ENCODE results near the gene AIPL1. TPM values are rescaled to one million over a fixed set of nuclear protein-coding genes. Genes with fewer than 3 reads are reported as not detected.

AIPL1 gene
- total and polyA plus RNA-seq, 8 donors, result 0.04 TPM; not detected in 7

DNA sequence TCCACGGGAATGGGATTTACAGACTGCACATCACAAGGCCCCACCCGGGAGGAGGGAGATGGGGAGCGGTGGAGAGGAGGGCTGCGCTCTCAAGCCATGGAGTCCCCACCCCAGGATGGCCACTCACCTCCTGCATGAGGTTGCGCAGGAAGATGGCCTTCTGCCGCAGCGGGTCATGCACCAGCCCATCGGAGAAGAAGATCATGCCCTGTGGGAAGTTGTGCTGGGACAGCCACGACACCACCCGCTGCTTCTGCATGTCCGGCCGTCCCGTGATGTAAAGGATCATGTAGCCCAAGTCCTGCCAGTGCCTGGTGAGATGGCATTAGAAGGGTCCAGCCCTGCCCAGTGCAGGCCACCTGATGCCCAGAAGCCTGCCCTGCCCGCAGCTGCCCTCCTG is 26.3 kb upstream of the AIPL1 start:
- no peaks in the 10 kb centered on the region for H3K4me1 ChIP-seq
- no peaks in the 10 kb centered on the region for H3K36me3 ChIP-seq
- DNase-seq (no peak), FAIRE-seq (no peak), ATAC-seq (no peak)
- H3K27me3 ChIP-seq, result no peaks in the 10 kb centered on the region
- TF ChIP-seq, protein P1, sequence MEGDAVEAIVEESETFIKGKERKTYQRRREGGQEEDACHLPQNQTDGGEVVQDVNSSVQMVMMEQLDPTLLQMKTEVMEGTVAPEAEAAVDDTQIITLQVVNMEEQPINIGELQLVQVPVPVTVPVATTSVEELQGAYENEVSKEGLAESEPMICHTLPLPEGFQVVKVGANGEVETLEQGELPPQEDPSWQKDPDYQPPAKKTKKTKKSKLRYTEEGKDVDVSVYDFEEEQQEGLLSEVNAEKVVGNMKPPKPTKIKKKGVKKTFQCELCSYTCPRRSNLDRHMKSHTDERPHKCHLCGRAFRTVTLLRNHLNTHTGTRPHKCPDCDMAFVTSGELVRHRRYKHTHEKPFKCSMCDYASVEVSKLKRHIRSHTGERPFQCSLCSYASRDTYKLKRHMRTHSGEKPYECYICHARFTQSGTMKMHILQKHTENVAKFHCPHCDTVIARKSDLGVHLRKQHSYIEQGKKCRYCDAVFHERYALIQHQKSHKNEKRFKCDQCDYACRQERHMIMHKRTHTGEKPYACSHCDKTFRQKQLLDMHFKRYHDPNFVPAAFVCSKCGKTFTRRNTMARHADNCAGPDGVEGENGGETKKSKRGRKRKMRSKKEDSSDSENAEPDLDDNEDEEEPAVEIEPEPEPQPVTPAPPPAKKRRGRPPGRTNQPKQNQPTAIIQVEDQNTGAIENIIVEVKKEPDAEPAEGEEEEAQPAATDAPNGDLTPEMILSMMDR (IDR thresholded peaks at IDR 0.05), result no peak
- no peak overlapping the region for H3K27ac ChIP-seq
- 89 to 94% methylated on average over 14 of the region's 14 CpGs for WGBS, 2 donors
- H3K4me3 ChIP-seq, result no peak overlapping the region
- H3K9me3 ChIP-seq, result no peaks in the 10 kb centered on the region
- intact Hi-C loops (cut with DNase I), result no loop called here

DNA sequence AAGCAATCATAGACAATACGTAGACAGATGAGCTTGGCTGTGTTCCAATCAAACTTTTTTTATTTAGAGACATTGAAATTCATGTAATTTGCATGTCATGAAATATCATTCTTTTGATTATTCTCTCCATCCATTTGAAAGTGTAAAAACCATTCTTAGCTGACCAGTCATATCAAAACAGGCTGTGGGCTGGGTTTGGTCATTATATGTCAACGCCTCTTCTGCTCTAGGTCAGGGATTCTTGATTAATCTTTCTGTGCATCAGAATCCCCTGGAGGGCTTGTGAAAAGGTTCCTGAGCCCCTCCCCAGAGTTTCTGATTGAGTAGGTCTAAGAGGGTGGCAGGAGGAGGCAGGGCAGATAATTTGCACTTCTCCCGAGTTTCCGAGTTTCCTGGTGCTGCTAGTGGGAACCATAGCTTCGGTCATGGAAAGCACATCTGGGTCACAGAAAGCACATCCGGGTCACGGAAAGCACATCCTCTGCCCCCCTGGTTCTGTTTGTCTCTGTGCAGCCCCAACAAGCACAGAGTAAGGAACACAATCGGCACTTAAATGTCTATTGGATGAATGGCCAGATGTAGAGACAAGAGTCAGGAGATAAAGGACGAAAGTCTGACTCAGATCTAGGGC is 25.7 kb upstream of the AIPL1 start:
- WGBS, 2 donors, result 83 to 86% methylated on average over 9 of the region's 9 CpGs
- Histone ChIP-seq H3K4me3 (no peak overlapping the region), H3K4me1 (no peaks in the 10 kb centered on the region), H3K9me3 (no peaks in the 10 kb centered on the region), H3K36me3 (no peaks in the 10 kb centered on the region), H3K27me3 (no peaks in the 10 kb centered on the region), H3K27ac (no peak overlapping the region)
- no peak for DNase-seq
- FAIRE-seq, result no peak
- no peak for ATAC-seq
- intact Hi-C loops (cut with DNase I), result no loop called here
- TF ChIP-seq, protein P1 (IDR thresholded peaks at IDR 0.05), result no peak

DNA sequence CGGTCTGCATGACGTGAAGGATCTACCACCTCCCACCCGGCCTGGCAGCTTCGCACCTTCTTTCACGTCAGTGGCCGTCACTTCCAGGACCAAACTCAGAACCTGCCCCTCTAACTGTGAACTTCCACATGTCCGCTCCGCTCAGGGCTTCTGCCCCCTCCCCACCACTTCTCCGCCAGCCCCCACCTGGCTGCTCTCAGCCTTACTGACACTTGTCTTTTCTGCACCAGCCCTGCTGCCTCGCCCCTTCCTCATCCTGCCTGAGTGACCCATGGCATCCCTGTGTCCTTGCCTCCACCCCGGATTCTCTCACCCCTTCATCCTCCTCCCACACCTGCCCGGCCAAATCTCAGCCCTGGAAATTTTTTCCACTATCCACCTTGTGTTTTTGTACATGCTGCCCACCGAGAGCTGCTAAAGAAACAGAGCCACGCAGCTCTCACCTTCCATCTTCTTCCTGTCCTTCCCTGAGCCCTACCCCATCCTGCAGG is 23.6 kb upstream of the AIPL1 start:
- intact Hi-C loops (cut with DNase I), result no loop called here
- H3K36me3 ChIP-seq, result no peaks in the 10 kb centered on the region
- H3K27ac ChIP-seq, result no peak overlapping the region
- TF ChIP-seq, protein P1 (IDR thresholded peaks at IDR 0.05), result no peak
- no peak overlapping the region for H3K4me3 ChIP-seq
- H3K9me3 ChIP-seq, result no peaks in the 10 kb centered on the region
- H3K27me3 ChIP-seq, result no peaks in the 10 kb centered on the region
- FAIRE-seq (no peak), ATAC-seq (no peak), DNase-seq (peak in 1 of 6 donors; percentile 44)
- WGBS, 2 donors, result 71 to 74% methylated on average over 14 of the region's 14 CpGs
- no peaks in the 10 kb centered on the region for H3K4me1 ChIP-seq

DNA sequence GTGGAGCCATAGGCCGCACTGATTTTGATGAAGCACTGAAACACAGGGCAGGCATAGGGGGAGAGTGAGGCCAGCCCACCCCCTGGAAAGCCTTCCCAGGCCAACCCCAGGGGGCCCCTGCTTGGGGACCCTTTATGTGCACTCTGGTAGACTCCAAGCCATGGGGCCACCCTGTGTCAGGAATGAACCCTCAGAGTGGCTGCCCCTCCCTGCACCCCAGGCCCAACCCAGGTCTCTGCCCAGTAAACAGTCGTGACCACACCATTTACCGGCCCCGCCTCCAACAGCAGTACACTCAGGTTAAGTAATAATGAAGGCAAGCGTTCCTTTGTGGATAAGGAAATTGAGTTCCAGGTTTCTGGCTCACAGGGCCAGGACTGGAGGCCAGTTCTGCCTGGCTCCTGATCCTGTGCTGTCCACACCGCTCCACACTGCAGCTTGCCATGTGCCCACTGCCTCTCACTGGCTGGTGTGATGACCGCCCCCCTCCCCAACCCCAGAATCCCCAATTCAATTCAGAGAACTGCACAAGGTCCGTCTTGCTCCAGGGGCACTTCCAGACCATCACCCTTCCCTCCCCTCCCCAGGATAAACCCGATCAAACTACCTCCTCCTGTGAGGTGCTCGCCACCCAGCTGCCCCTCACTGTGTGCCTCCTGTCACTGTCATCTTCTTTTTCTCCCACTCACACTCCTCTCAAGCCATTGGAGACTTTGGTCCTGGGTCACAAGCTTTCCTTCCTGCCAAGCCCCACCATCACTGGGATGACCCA is 23.0 kb upstream of the AIPL1 start:
- Histone ChIP-seq H3K27ac (no peak overlapping the region), H3K4me3 (no peak overlapping the region), H3K27me3 (no peaks in the 10 kb centered on the region), H3K36me3 (no peaks in the 10 kb centered on the region), H3K4me1 (no peaks in the 10 kb centered on the region), H3K9me3 (no peaks in the 10 kb centered on the region)
- peak in 1 of 6 donors; percentile 23 for DNase-seq
- intact Hi-C loops (cut with DNase I), result no loop called here
- TF ChIP-seq, protein P1 (IDR thresholded peaks at IDR 0.05), result no peak
- FAIRE-seq, result no peak
- ATAC-seq, result peak in 1 of 4 donors; percentile 39
- WGBS, 2 donors, result 75 to 83% methylated on average over 10 of the region's 10 CpGs

Measured in pancreas (tissue), 10 donors.